ENCODE results near the gene CEP72.
"Not testable (repeated sequence)": the region's sequence is repeated elsewhere in the genome, so short reads cannot be mapped to it uniquely, and the experiment has no call there.

The CEP72 gene

DNA sequence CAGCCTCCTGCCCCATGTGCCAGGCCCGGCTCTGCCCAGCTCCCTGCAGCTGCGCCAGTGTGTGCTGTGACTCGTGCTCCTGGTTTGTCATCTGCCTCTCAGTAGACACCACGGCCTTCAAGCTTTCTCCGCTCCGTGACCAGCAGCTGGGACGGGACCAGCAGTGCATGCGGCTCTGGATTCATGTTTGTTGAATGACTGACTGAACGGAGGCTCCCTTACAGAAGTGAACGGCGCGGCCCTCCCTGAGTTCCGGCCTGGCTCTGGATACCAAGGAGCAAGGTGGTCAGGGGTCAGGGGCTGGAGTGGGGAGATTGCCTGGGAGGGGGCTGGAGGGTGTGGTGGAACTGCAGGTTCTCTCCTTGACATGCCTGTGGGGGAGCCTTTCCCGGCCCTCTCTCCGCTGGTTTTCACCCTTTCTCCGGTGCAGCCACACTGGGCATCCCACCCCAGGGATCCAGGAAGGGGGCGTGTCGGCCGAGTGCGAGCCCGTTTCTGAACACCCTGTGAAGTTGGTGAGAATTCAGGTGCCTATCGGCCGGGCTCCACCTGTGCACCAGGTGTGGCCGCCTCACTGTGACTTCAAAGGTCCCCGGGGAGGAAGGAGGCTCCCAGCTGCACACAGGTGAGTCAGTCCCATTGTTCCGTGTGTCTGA is 11.1 kb upstream of the CEP72 start:
- no peak for DNase-seq

DNA sequence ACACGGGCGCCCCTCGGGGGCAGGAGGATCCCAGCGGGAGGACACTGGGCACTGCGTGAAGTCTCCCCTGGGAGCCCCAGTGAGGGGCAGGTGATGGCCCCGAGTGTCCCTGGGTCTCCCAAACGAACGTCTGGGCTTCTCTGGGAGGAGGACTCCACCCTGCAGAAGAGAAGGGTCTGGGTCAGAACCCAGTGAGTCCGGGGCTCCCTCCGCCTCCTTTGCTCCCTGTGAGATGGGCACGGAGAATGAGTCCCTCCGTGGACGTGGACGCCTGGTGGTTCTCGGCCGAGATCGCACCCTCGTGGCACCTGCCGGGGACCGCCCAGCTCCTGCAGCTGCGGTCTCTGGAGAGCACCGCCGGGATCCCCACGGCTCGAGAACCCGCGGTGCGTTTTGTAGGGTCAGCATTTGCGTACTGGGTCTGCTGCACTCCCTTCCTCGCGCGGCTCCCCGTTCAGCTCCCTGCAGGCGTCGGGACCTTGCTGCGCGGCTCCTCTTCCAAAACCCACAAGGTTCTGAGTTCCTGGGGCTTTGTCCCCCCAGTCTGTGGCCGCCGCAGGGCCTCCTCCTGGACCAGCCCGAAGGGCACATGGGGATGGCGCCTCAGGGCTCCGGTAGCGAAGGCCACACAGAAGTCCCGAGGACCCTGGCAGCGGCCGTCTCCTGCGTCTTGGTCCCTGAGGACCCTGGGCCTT is 10.2 kb upstream of the CEP72 start:
- no peak for DNase-seq

DNA sequence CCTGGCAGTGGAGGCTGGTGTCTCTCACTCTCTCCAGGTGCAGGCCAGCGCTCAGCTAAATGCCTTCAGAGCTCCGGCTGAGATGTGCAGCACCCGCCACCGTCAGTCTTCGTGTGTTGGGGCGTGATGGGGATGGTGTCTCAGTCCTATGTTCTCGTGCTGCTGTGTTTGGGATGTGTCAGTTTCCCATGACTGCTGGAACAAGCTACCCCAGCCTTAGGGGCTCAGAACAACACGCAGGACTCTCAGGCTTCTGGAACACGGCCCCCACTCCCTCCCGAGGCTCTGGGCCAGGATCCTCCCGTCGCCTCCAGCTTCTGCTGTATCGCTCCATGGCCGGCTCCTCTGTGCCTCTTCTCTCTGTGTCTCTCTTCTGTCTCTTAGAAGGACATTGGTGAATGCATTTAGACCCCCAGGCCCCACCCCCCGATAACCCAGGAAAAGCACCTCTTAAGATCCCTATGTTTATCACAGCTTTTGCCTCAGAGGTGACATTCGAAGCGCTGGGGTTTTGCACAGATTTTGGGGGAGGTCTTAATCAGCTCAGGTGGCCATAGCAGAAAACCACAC is 9.6 kb upstream of the CEP72 start:
- DNase-seq: no peak

DNA sequence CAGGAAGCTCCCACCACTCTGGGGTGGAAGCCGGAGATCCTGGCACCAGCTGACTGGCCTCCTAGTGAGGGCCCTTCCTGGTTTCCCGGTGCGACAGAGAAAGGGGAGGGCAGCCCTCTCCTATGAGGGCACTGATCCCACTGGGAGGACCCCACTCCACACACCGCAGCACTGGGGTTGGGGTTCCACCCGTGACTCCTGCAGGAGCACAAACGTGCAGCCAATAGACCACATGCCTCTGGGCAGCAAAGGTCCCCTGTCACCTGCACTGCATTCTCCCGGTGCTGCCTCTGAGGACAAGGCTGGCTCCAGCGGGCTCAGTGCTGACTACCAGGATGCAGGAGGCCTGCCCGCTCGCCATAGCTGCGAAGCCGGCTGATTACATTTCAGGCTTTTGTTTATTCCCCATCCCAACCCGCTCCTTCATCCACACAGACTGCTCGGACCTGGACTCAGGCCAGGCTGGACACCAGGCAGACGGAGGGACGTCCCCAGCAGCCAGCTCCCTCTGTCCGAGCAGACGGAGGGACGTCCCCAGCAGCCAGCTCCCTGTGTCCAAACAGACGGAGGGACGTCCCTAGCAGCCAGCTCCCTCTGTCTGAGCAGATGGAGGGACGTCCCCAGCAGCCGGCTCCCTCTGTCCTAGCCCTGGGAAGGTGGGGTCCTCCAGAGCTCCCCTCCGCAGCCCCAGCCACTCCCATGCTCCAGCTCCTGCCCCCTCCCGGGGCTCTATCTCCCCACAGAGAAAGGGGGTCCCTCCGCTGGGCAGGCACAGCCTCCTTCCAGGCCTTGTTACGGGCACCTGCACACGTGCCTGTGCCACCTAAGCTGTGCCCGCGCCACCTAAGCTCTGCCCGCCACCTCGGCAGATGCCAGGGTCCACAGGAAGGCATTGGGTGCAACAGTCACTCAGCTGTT is 8.8 kb upstream of the CEP72 start:
- DNase-seq: no peak

- no peak for DNase-seq
These were observed 7.7 kb upstream of the CEP72 start for GRCh38 chr5:604391-604831.

DNA sequence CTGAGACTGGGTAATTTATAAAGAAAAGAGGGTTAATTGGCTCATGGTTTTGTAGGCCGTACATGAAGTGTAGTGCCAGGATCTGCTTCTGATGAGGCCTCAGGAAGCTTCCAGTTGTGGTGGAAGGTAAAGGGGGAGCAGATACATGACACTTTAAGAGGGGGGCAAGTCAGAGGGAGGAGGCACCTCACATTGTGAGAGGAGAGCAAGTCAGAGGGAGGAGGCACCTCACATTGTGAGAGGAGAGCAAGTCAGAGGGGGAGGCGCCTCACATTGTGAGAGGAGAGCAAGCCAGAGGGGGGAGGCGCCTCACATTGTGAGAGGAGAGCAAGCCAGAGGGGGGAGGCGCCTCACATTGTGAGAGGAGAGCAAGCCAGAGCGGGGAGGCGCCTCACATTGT is 7.0 kb upstream of the CEP72 start:
- DNase-seq: not testable (repeated sequence)

GRCh38 chr5:606061-606460 is 6.1 kb upstream of the CEP72 start:
- no peak for DNase-seq

GRCh38 chr5:606526-607399 is 5.4 kb upstream of the CEP72 start:
- DNase-seq: no peak

DNA sequence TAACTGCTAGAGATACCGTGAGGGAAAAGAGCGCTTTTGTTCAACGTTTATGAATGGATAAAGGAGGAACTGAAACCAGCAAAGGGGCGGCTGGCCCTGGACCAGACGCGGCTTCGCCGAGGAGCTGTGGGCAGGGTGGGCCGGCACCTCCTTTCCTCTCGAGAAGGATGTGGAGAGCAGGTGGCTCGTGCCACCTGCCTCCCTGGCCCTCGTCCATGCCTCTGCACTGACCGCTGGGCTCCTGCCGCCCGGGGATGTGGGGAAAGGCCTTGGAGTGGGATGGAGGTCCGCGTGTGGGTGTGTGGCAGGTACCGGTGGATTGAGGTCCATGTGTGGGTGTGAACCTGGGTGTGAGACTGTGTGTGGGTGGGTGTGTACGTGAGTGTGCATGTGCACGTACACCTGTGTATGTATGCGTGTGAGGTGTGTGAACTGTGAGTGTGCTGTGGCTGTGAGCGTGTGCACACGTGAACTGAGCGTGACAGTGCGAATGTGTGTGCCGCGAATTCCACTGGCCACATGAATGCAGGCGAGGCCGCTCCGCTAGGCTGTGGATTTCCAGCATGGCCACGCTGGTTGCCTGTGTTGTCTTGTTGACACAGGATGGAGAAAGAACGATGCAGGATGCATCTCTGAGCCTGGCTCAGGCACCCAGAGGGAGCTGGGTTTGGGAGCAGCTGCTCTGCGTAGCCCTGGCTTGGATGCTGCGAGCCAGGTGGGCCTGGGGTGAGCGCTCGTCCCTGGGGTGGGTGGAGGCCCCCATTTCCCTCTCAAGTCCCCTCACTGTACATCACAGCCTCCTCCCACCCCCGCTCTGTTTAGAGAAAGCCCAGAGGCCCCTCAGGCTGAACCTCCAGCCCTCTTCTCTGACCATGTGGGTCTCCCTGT is 4.4 kb upstream of the CEP72 start:
- no peak for DNase-seq

DNA sequence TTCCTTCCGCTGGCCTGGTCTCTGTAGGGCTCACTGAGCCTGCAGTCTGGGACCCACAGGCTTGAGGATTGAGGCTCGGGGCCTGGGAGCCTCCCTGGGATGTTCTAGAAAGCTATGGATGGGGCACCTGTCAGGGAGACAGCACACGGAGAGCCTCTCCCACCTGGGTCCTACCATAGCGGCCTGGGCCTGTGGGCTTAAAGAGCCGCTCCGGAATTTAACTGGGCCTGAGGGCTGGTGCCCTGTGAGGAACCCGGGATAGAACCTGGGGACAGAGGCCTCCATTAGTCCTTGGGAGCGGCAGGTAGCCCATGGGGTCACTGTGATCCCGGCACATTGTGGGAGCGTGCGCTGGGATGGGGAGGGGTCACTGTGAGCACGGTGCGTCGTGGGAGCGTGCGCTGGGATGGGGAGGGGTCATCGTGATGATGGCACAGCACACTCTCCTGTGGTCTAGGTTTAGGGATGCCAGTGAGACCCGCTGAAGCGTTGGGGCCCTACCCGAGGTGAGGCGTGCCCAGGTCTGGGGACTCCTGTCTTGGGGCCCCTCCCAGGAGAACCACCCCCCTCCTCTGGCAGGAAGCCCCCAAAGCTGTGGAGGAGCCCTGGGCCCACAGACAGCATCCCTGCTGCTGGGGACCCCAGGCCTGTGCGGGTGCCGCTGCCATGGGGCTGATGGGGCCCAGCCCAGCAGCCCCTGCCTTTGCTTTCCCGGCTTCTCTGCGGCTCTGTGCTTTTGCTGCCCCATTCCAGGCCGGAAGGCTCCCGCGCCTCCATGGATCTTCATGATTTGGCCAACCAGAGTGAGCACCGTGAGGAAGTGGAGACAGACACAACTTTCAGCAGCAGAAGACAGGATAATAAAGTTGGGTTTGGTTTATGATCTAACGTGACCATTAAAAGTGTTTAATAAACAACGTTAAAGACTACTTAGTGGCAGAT is 3.4 kb upstream of the CEP72 start:
- no peak for DNase-seq

DNA sequence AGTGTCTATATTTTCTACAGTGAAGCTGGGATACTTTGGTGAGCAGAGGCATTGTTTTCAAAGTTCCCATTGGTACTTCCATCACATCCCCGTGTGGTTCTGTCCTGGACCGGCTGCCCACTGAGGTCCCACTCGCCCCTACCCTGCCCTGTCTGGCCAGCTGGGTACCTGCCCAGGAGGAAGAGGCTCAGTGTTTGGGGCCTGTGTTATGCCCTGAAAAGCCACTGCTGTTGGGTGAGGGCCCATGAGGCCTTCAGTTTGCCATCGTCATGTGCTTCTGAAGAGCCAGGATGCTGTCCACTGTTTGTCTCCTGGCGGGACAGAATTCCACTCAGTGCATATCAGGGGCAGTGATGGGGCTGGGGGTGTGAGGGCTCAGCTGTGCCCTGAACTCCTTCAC is 2.6 kb upstream of the CEP72 start:
- DNase-seq: no peak

DNA sequence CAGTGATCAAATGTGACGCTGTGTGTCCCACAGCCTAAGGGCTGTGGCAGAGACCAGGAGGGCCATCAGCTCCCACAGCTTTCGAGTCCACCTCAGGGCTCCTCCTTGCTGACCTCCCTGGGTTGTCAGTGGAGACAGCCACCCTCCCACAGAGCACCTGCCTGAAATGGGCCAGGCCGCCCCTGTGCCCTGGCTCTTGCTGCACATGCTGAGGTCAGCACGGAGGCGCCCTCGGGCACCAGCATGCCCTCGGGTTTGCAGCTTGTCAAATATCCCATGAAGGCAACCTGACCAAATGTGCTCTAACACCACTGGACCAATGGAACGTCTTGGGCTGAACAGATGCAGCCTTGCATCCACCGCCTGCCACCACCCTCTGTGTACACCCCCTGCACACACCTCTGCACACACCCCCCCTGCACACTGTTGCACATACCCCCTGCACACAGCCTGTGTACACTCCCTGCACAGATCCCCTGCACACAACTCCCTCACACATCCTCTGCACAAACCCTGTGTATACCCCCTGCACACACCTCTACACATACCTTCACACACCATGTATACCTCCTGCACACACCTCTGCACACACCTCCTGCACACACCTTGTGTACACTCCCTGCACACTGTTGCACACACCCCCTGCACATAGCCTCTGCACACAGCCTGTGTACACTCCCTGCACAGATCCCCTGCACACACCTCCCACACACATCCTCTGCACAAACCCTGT is 2.0 kb upstream of the CEP72 start:
- DNase-seq: no peak

GRCh38 chr5:610744-611730 is 1.1 kb upstream of the CEP72 start:
- no peak for DNase-seq

DNA sequence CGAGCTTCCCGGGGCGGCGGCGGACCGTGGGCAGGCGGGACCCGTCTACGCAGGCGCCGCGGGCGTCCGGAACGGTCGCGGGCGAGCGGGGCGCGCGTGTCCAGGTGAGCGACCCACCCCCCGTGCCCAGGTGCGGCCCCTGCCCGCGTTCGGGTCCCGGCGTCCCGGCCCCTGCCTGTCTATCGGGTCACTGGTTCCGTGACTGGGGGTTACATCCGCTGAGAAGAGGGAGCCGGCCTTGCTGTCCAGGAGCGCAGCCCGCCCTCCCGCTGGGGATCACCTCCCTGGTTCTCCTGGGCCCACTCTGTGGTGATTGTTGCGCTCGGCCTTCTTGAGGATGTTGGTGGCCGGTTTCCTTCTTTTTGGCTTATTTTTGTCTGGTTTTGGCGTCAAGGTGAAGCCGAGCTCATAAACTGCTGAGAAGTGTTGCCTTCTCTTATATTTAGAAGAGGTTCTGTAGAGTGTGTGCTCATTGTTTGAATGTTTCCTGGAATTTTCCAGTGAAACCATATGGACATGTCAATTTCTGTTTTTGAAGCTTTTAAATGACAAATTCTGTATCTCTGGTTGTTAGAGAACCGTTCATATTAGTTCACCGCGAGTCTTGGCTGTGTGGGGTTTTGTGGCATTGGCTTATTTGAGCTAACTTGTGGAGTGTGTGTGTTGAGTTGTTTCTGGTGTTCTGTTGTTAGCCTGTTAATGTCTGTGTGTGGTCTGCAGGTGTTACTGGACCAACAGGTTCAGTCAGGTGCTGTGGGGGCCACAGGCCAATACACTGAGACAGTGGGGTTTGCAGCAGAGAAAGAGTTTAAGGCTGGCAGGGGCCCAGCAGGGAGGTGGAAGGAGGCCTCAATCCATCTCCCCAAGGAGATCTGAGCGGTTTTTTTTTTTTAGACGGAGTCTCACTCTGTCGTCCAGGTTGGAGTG is 621 bp downstream of the CEP72 start:
- DNase-seq: peak in 1 of 2 experiments; percentile 56

GRCh38 chr5:616484-617039 is 4.4 kb downstream of the CEP72 start:
- DNase-seq: no peak

DNA sequence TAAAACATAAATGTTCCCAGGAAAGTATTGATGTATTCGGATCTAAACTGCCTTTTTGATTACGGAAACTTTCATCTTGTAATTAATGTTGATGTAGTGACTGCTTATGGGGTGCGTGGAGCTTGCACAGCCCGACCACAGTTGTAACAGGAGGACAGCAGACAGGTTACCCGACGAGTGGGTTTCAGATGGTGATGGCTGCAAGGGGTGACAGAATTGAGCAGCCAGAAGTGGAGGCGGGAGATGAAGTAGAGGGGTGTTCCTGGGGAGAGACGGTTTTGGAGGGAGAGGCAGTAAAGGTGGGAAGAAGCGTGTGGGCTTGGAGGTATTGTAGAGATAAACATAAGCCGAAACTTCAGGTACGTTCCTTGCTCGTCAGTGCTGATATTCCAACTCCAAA is 5.8 kb downstream of the CEP72 start:
- DNase-seq: no peak

GRCh38 chr5:618450-618849 is 6.3 kb downstream of the CEP72 start:
- no peak for DNase-seq

Data from activated T-cell treated with anti-CD3 and anti-CD28 coated beads, Interleukin-2, amount 50 U/mL, for 48 hours (primary cell).